ENCODE results near the gene PATJ.

The PATJ gene

DNA sequence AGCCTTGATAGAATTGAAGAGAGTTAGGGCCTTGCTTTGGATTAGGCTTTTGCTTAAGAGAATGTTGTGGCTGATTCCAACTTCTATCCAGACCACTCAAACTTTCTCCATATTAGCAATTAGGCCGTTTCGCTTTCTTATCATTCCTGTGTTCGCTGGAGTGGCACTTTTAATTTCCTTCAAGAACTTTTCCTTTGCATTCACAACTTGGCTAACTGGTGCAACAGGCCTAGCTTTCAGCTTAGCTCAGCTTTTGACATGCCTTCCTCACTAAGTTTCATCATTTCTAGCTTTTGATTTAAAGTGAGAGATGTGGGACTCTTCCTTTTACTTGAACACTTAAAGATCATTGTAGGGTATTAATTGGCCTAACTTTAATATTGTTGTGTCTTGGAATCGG is 268.7 kb downstream of the PATJ start:
- no peak for DNase-seq

DNA sequence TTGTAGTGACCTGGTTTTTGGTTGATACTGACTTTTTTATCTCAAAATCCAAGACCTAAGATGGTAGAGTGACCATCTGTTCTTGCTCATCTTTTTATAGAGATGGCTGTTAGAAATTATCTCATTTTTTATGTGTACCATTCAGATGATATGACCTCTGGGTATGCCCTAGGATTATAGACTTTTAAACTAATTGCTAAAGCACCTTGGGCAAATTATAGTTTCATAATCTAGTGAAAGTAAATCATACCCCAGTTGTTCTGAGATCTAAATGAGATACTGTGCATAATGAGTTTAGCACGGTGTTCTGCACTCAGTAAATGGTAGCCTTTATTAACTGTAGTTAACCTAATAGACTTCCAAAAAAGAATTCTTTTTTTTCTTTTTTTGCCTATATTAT is 269.8 kb downstream of the PATJ start:
- DNase-seq = no peak

DNA sequence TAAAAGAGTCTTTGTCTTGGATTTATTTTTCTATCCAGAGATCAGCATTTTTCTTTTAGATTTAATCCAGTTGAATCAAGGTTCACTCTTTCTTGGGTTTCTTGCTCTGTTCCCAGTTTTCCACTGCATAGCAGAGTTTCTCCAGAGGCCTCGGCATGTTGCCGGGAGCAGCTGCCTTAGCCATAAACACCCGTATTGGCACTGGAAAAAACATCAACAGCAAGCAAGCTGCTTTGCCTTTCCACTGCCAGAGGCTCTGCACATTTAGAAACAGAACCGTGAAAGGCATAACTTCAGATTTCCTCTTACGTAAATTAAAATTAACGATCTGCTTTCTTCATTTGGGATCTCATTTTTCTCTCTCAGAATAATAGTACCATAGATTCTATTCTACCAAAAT is 270.6 kb downstream of the PATJ start:
- DNase-seq = no peak

DNA sequence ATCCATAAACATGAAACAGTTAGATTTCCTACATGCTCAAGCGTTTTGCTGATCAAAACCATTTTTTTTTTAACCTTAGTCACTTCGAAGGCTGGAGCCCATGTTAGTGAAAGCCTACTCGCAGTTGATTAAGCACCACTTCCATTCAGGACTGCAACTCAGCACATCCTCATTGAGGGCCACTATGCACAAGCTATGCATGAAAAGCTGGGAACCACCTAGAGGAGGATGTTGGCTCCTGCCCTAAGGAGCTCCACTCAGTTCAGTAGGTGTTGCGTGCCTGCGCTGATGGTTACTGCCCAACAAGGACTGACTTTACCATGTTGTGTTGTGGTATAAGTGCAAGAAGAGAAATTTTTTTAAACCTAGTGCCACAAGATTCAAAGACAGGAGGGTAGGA is 271.0 kb downstream of the PATJ start:
- no peak for DNase-seq

DNA sequence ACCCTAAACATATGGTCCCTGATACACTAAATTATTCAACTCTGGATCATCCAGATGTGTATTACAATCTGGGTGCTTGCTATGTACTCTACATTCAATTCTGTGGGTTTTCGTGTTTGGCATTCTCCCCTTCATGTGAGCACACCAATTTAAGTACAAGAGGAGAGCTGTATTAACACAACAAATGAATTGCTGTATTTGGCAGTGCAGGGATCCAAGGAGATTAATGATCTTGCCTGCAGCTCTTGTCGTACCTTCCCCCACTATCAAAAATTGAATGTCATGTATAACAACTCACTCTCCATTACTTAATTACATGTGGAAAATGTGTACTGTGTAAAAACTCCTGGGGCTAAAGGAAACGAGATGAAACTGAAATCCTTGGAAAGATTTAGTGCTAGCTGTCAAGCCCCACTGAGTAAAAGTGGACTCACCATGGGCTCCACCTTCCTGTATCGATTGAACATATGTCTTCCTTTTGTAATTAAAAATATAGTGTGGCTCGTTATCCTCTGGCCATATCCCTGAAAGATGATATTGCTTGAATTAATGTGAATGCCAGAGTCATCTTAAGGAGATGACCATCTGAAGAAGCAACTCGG is 280.2 kb downstream of the PATJ start:
- no peak for DNase-seq

DNA sequence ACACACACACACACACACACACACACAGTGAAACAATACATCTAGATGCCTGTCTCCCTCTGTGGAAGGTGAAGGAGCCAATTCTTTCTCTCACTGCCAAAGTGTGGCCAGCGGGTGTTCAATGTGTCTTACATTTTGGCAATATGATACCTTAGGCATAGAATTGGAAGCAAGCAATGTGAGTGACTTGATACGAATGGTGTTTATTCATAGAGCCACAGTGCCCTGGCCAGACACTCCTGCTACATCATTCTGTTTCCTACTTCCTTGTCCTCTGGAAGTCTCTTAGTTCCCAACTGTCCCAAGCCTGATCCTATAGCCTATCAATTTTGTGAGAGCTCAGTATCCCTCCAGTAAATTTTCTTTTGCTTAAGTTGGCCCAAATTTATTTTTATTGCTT is 282.4 kb downstream of the PATJ start:
- DNase-seq = peak; percentile 58

DNA sequence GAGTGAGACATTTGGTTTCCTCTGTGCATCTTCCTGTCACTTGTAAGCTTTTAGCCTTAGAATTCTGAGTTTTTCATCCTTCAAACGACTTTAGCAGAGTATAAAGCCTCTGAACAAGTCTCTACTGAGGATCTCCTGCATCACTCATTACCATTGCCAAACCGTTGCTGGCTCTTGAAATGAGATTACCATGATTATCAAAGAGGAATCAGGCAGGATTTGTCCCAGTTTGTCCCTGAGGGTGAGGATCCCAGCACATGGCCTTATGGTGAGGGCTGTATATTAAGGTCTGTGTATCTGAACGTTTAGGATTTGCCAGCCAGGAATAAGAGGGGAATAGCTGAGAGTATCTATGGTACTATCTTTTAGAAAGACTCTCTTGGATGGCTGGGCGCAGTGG is 282.9 kb downstream of the PATJ start:
- no peak for DNase-seq

- DNase-seq = no peak
These were observed 283.6 kb downstream of the PATJ start for GRCh38 chr1:62025892-62026291.

- no peak for DNase-seq
These were observed 287.4 kb downstream of the PATJ start for GRCh38 chr1:62029704-62030103.

DNA sequence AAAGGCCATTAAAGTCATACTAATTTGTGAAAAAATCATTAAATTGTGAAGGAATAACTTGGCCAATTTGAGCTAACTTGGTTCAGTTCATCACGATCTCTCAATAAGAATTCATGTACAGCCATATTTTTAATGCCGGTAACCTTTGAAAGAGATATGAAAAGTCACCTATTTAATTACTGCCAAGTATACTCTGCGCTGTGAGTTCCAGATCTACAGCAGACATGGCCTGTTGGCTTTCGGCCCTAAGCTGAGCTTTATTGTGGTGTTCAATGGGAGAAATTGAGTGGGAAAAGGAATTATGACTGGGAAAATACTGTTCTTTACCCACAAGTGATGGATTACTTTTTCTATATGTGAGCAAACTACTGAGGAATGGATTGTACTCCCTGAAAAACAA is 292.5 kb downstream of the PATJ start:
- no peak for DNase-seq

- DNase-seq = no peak
These were observed 295.0 kb downstream of the PATJ start for GRCh38 chr1:62037274-62037673.

DNA sequence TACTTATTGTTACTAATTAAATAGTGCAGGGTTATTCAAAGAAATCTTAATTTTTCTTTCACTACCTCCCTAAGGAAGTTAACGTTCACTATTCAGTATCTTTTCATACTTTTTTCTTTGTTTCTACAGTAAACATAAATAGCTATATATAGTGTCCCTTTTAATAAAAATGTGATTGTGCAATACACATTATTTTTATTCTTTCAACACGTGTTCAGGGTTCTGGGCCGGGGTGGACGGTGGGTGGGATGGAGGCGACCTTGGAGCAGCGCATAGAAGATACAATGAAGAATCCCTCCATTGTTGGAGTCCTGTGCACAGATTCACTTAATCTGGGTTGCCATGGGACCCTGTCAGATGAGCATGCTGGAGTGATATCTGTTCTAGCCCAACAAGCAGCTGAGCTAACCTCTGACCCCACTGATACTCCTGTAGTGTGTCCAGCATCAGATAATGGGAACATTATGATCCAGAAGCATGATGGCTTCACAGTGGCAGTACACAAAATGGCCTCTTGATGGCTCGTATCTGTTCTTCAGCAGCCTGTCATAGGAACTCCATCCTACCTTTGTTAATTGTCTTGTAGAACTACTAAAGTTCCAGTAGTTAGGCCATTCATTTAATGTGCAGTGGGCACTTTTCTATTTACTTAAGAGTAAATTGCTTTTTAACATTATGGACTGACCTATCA is 296.5 kb downstream of the PATJ start:
- DNase-seq = no peak

GRCh38 chr1:62040450-62040849 is 298.2 kb downstream of the PATJ start:
- peak; percentile 42 for DNase-seq

DNA sequence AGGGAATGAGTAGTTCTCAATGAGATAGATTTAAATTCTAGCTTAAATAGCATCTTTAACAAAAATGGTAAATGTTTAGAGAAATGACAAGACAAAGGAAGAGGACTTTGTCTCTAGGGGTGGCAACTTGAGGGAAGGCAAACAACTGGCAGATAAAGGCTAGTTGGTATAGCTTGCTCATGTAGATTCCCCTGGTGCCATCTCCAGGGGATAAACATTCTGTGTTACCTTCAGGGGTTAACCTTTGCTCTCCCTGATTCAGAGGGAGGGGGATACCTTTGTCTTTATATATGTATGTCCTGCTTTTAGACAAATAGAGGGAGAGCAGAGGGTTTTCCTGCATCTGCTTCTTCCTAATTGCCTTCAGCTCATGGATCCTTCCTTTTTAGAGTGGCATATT is 298.7 kb downstream of the PATJ start:
- DNase-seq = no peak

DNA sequence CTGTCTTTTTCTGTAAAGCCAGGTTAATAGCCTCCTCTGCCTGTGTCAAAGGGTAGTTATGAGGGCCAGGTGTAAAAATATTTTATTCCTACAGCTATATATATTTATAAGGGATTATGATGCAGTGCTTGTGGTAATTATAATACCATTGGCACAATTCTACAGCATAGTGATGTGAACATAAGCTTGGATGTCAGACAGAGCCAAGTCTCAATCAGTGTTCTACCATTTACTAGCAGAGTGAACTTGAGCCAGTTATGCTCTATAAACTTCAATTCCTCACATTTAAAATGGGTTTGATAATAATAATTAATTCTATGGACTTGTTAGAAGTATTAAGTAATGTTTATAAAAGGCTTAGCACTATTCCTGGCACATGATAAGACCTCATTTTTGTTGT is 300.9 kb downstream of the PATJ start:
- DNase-seq = no peak

DNA sequence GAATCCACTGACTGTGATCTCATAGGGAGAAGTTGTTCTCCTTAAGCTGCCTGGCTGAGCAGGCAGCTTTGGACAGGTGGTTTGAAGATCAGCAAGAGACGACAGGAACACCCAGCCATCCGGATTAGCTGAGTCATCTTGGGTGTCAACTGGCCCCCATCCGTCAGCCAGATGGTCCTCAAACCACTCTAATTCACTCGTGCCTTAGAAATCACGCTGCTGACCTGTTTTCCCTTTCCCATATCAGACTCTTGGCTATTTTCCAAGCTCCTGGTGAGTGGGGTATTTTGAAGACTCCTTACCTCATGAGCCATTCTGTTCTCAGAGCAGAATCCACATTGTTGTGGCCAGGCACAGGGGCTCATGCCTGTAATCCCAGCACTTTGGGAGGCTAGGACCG is 303.3 kb downstream of the PATJ start:
- DNase-seq = peak; percentile 67

GRCh38 chr1:62046927-62047326 is 304.6 kb downstream of the PATJ start:
- DNase-seq = no peak

DNA sequence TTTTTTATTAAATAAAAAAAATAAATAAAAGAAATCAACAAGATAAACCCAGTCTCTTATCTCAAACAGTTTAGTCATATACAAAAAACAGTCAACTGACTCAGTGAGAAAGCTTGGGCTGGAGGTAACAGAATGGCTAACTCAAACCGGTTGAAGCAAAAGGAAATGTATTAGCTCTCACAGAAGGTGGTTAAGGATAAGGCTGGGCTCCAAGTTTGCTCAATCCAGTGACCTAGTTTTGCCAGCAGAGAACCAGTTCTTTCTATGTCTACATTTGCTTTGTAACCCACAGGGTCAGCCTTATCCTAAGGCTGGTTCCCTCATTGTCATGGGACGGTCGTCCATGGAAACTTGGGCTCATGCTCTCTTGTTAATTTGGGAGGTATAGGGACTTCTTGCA is 307.9 kb downstream of the PATJ start:
- no peak for DNase-seq

DNA sequence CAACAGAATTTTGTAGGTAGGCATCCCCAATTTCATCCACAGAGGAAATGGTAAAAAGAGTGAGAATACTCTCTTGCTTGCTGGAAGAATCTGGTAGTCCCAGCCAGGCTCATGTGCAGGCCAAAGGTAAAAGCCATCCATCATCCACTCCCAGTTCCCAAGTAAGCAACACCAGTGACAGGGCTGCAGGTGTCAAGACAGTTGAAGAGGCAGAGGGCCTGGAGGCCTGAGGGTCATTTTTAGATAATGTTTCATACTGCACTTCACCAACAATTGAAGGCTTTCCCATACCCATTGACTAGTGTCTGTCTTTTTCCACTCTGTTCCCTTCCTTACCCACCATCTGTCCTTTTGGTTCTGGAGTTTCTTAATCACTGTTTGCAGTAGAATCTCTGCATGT is 310.7 kb downstream of the PATJ start:
- no peak for DNase-seq

GRCh38 chr1:62054188-62054587 is 311.9 kb downstream of the PATJ start:
- no peak for DNase-seq

- DNase-seq = no peak
These were observed 314.9 kb downstream of the PATJ start for GRCh38 chr1:62057230-62057629.

DNA sequence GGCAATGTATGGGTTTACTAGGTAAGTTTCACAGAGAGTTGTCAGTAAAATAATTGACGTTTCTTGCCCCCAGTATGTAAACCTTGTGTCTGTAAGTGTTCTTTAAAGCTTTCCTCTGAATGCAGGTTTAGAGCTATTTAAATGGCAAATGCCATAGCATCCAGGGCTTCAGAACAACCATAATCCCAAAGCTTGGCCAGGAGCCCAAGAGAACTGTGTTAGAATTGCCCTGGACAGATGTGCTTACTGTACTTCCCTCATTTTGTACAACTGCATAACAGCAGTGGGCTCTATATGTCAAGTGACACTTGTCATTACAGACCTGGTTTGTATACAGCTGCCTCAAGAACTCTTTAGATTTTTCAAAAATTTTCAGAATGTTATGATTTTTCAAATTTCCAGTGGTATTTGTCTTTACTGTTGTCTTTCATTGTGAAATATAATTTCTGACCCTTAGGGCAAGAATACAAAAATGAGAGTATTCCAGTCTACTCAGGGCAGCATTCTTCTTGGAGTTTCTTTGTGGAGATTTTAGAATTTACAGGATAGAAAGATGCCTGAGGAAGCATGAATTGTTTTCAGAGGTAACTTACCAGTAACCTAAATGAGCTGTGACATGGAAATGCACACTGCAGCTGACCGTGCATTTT is 315.5 kb downstream of the PATJ start:
- no peak for DNase-seq

DNA sequence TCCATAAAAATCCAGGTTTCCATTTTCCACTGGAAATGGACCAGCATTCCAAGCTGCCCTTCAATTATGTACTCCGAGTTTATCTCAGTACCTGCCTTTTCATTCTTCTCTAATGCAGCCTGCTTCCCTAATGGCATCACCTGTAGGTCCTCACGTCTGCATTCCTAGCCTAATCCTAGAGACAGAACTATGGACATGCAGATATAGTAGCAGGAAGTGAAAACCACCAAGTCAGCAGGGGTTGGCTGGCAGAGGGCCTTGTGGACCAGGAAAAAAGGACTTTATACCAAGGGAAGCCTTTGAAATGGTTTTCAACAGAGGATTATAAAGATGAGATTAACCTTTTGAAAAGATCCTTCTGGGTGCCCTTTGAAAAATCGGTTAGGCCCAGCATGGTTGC is 316.7 kb downstream of the PATJ start:
- DNase-seq = no peak

DNA sequence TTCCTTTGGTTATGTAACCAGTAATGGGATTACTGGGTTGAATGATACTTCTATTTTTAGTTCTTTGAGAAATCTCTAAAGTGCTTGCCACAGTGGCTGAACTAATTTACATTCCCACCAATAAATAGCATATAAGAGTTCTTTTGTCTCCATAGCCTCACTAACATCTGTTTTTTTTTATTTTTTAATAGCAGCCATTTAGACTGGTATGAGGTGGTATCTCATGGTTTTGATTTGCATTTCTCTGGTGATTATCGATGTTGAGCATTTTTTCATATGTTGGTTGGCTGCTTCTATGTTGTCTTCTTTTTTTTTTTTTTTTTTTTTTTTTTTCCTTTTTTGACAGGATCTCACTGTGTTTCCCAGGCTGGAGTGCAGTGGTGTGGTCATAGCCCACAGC is 319.8 kb downstream of the PATJ start:
- no peak for DNase-seq
